Measurements from ENCODE around the gene EMX1.

The EMX1 gene

GRCh38 chr2:72940361-72940760, 23.0 kb downstream of the EMX1 start:
- peaks cover 3% of the 10 kb centered on the region; the same call in 1 of the 2 replicates for H3K36me3 ChIP-seq
- no peak overlapping the region for H3K27ac ChIP-seq
- DNase-seq, result no peak
- no peaks in the 10 kb centered on the region for H3K9me3 ChIP-seq (ENCODE audit: severe bottlenecking)
- no peak overlapping the region for H3K4me3 ChIP-seq (ENCODE audit: low read depth, low read length)
- H3K27me3 ChIP-seq (ENCODE audit: insufficient read depth, low read depth, severe bottlenecking), result no peaks in the 10 kb centered on the region
- no peak for TF ChIP-seq CTCF (IDR thresholded peaks at IDR 0.05; ENCODE audit: low read depth, low read length)

GRCh38 chr2:72940786-72941185, 23.5 kb downstream of the EMX1 start:
- Histone ChIP-seq H3K9me3 (ENCODE audit: severe bottlenecking) (no peaks in the 10 kb centered on the region), H3K27ac (no peak overlapping the region), H3K36me3 (peaks cover 3% of the 10 kb centered on the region; the same call in 1 of the 2 replicates), H3K27me3 (ENCODE audit: insufficient read depth, low read depth, severe bottlenecking) (no peaks in the 10 kb centered on the region), H3K4me3 (ENCODE audit: low read depth, low read length) (no peak overlapping the region)
- no peak for TF ChIP-seq CTCF (IDR thresholded peaks at IDR 0.05; ENCODE audit: low read depth, low read length)
- DNase-seq, result no peak

GRCh38 chr2:72942293-72942692, 25.0 kb downstream of the EMX1 start:
- no peak overlapping the region for H3K27ac ChIP-seq
- DNase-seq, result no peak

GRCh38 chr2:72942881-72943418, 25.6 kb downstream of the EMX1 start:
- DNase-seq, result no peak
- Histone ChIP-seq H3K9me3 (ENCODE audit: severe bottlenecking) (no peaks in the 10 kb centered on the region), H3K27me3 (ENCODE audit: insufficient read depth, low read depth, severe bottlenecking) (no peaks in the 10 kb centered on the region), H3K36me3 (peaks cover 3% of the 10 kb centered on the region; the same call in 1 of the 2 replicates), H3K27ac (no peak overlapping the region), H3K4me3 (ENCODE audit: low read depth, low read length) (no peak overlapping the region)
- TF ChIP-seq CTCF (IDR thresholded peaks at IDR 0.05; ENCODE audit: low read depth, low read length), result no peak

More at GRCh38 chr2:72942293-72942692, 25.0 kb downstream of the EMX1 start:
- Histone ChIP-seq H3K4me3 (ENCODE audit: low read depth, low read length) (no peak overlapping the region), H3K9me3 (ENCODE audit: severe bottlenecking) (no peaks in the 10 kb centered on the region), H3K36me3 (peaks cover 3% of the 10 kb centered on the region; the same call in 1 of the 2 replicates), H3K27me3 (ENCODE audit: insufficient read depth, low read depth, severe bottlenecking) (no peaks in the 10 kb centered on the region)
- no peak for TF ChIP-seq CTCF (IDR thresholded peaks at IDR 0.05; ENCODE audit: low read depth, low read length)

GRCh38 chr2:72943540-72944395, 26.4 kb downstream of the EMX1 start:
- Histone ChIP-seq H3K4me3 (ENCODE audit: low read depth, low read length) (no peak overlapping the region), H3K9me3 (ENCODE audit: severe bottlenecking) (no peaks in the 10 kb centered on the region), H3K27me3 (ENCODE audit: insufficient read depth, low read depth, severe bottlenecking) (no peaks in the 10 kb centered on the region), H3K27ac (no peak overlapping the region), H3K36me3 (peaks cover 3% of the 10 kb centered on the region; the same call in 1 of the 2 replicates)
- TF ChIP-seq CTCF (IDR thresholded peaks at IDR 0.05; ENCODE audit: low read depth, low read length), result no peak
- no peak for DNase-seq
